ENCODE measurements around the gene HMGB3. TPM values are rescaled to one million over a fixed set of nuclear protein-coding genes. Genes with fewer than 3 reads are reported as not detected.

HMGB3 gene
- 10 to 100 TPM in 3 of 4 donors, 1 to 10 TPM in 1; 6.3 to 23.3 (median 13.9) TPM for total RNA-seq

- H3K4me3 ChIP-seq (ENCODE audit: low read depth, poor library complexity, severe bottlenecking), result no peak within 1 kb of the TSS
- TF ChIP-seq POLR2A (IDR thresholded peaks at IDR 0.05) (no peak), CTCF (IDR thresholded peaks at IDR 0.05) (no peak)
- 46% methylated on average over 89 of the region's 90 CpGs; no CpG with 5 or more reads in 1 of the 2 donors for WGBS, 2 donors
- intact Hi-C loops (cut with DNase I; ENCODE audit: low total_unique reads), result no loop called here
- peak; percentile 79 to 91 for DNase-seq (ENCODE audit: low spot score in 2 of 2)
Measured at GRCh38 chrX:150982788-150983520, at the start of gene HMGB3. HMGB3 (plus strand) TSS chrX:150983335; CDS start chrX:150985600, 2,265 bp downstream.

GRCh38 chrX:150933945-150934350, 49.2 kb upstream of the HMGB3 start:
- intact Hi-C loops (cut with DNase I; ENCODE audit: low total_unique reads), result no loop called here
- no peak overlapping the region for H3K4me3 ChIP-seq (ENCODE audit: low read depth, poor library complexity, severe bottlenecking)
- no peak for DNase-seq (ENCODE audit: low spot score in 2 of 2)
- WGBS, 2 donors, result 63 to 76% methylated on average over 3 to 5 of the region's 5 CpGs
- TF ChIP-seq POLR2A (IDR thresholded peaks at IDR 0.05) (no peak), CTCF (IDR thresholded peaks at IDR 0.05) (no peak)

GRCh38 chrX:150934453-150934852, 48.7 kb upstream of the HMGB3 start:
- 10 to 34% methylated on average over 4 to 5 of the region's 5 CpGs for WGBS, 2 donors
- no peak for DNase-seq (ENCODE audit: low spot score in 2 of 2)
- intact Hi-C loops (cut with DNase I; ENCODE audit: low total_unique reads), result no loop called here
- TF ChIP-seq POLR2A (IDR thresholded peaks at IDR 0.05) (no peak), CTCF (IDR thresholded peaks at IDR 0.05) (no peak)
- H3K4me3 ChIP-seq (ENCODE audit: low read depth, poor library complexity, severe bottlenecking), result no peak overlapping the region

GRCh38 chrX:150935467-150935866, 47.7 kb upstream of the HMGB3 start:
- TF ChIP-seq CTCF (IDR thresholded peaks at IDR 0.05), result no peak
- no peak for TF ChIP-seq POLR2A (IDR thresholded peaks at IDR 0.05)
- H3K4me3 ChIP-seq (ENCODE audit: low read depth, poor library complexity, severe bottlenecking), result no peak overlapping the region
- intact Hi-C loops (cut with DNase I; ENCODE audit: low total_unique reads), result no loop called here
- no peak for DNase-seq (ENCODE audit: low spot score in 2 of 2)
- 36 to 49% methylated on average over 7 of the region's 7 CpGs for WGBS, 2 donors

- 53% methylated on average over 6 of the region's 6 CpGs; no CpG with 5 or more reads in 1 of the 2 donors for WGBS, 2 donors
- H3K4me3 ChIP-seq (ENCODE audit: low read depth, poor library complexity, severe bottlenecking), result no peak overlapping the region
- intact Hi-C loops (cut with DNase I; ENCODE audit: low total_unique reads), result no loop called here
- TF ChIP-seq POLR2A (IDR thresholded peaks at IDR 0.05) (no peak), CTCF (IDR thresholded peaks at IDR 0.05) (no peak)
- no peak for DNase-seq (ENCODE audit: low spot score in 2 of 2)
Measured at GRCh38 chrX:150936556-150936955, 46.6 kb upstream of the HMGB3 start.

Data from lower leg skin (tissue), 4 donors.